Calu3 (cell line): Measurements from ENCODE around the gene SIPA1L3. TPM values are rescaled to one million over a fixed set of nuclear protein-coding genes. Genes with fewer than 3 reads are reported as not detected.

Experiments used
- BruUV-seq: library from RNA; stranded (reverse); fragments of 400-500 nt; replicated peaks from 2 replicates; lab custom pipeline; 2021; lab: Mats Ljungman, UMichigan
- CTCF ChIA-PET: fragments of 300-600 bp; sonication (Branson Sonifier 250); formaldehyde crosslinking; loops from one replicate; lab custom pipeline; 2022; ENCODE audit warnings: antibody characterized with exemption; lab: Charles Lee
- DNase-seq: peaks from one replicate; pipeline ENCODE4 v3.0.0; 2022
- H3K27ac Mint-ChIP-seq: one replicate; pipeline ENCODE4 v1.8.0; 2022; ENCODE audit warnings: mixed read lengths; ENCODE audit not compliant: unreplicated experiment
- H3K27me3 Mint-ChIP-seq: one replicate; pipeline ENCODE4 v1.8.0; 2022; ENCODE audit warnings: mixed read lengths; ENCODE audit not compliant: unreplicated experiment
- H3K36me3 Mint-ChIP-seq: one replicate; pipeline ENCODE4 v1.8.0; 2022; ENCODE audit warnings: mild to moderate bottlenecking, moderate library complexity, mixed read lengths; ENCODE audit not compliant: insufficient read depth, unreplicated experiment
- H3K4me1 Mint-ChIP-seq: one replicate; pipeline ENCODE4 v1.8.0; 2022; ENCODE audit warnings: mild to moderate bottlenecking, low read depth, mixed read lengths; ENCODE audit not compliant: unreplicated experiment
- H3K4me3 Mint-ChIP-seq: one replicate; pipeline ENCODE4 v1.8.0; 2022; ENCODE audit warnings: mild to moderate bottlenecking, low read depth, moderate library complexity, mixed read lengths; ENCODE audit not compliant: unreplicated experiment
- H3K9me3 Mint-ChIP-seq: one replicate; pipeline ENCODE4 v1.8.0; 2022; ENCODE audit warnings: low read depth, mixed read lengths; ENCODE audit not compliant: unreplicated experiment
- CTCF ChIP-seq: fragments of 200-600 bp; IDR thresholded peaks from one replicate; pipeline ENCODE4 v1.8.0; 2022; ENCODE audit warnings: antibody characterized with exemption; ENCODE audit not compliant: unreplicated experiment
- intact Hi-C: fragments of 100-400 bp; cut with micrococcal nuclease; formaldehyde crosslinking; loops from one replicate; pipeline ENCODE4 v1.10.0; 2022; ENCODE audit not compliant: unreplicated experiment
- total RNA-seq: library from RNA; stranded (reverse); gene quantifications from 2 replicates; pipeline ENCODE4 v1.2.3, GENCODE V29; 2022

The SIPA1L3 gene
- total RNA-seq, 1 experiment from 2014 or later: 127 TPM

GRCh38 chr19:38114651-38115050 lies 207.6 kb downstream of the SIPA1L3 start:
- no peaks in the 10 kb centered on the region for H3K4me1 Mint-ChIP-seq
- peaks cover 61% of the 10 kb centered on the region for H3K36me3 Mint-ChIP-seq
- CTCF ChIA-PET: interaction anchor here (0.9 kb wide), 1 partner anchor 22 kb away, joined by 3 read pairs; no protein-coding TSS in a partner anchor
- BruUV-seq: no TSS peak
- intact Hi-C loops: no loop called here
- no peaks in the 10 kb centered on the region for H3K27me3 Mint-ChIP-seq
- TF ChIP-seq CTCF: no peak
- no peak overlapping the region for H3K4me3 Mint-ChIP-seq
- no peak for DNase-seq
- no peak overlapping the region for H3K27ac Mint-ChIP-seq
- no peaks in the 10 kb centered on the region for H3K9me3 Mint-ChIP-seq

DNA sequence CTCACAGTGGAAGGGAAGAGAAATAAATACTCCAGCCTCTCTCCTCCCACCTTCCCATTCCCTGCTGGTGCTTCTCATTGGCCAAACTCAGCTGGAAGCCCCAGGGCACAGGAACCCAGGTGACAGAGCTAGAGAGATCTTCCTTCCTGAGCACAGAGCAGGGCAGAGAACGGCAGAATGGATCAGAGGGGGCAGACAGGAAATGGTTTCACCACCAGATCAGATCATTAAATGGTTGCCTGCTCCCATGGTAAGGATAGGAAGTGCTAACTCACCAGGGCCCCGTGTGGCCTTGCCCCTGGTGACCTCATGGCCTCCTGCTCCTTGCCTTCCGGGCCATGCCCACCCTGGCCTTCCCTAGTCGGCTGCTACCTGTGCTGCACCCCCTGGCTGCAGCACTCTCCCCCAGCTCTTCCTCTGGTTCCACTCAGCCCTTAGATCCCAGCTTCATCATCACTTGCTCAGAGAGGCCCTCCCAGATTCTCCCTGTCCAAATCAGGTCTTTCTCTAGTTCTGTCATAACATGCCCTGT lies 208.3 kb downstream of the SIPA1L3 start:
- intact Hi-C loops: no loop called here
- H3K4me3 Mint-ChIP-seq: no peak overlapping the region
- H3K27ac Mint-ChIP-seq: no peak overlapping the region
- no peak for DNase-seq
- H3K27me3 Mint-ChIP-seq: no peaks in the 10 kb centered on the region
- BruUV-seq: no TSS peak
- CTCF ChIA-PET: interaction anchor here (0.6 kb wide), 1 partner anchor 215 kb away, joined by 5 read pairs; no protein-coding TSS in a partner anchor
- H3K4me1 Mint-ChIP-seq: no peaks in the 10 kb centered on the region
- no peak for TF ChIP-seq CTCF
- peaks cover 67% of the 10 kb centered on the region for H3K36me3 Mint-ChIP-seq
- H3K9me3 Mint-ChIP-seq: no peaks in the 10 kb centered on the region

DNA sequence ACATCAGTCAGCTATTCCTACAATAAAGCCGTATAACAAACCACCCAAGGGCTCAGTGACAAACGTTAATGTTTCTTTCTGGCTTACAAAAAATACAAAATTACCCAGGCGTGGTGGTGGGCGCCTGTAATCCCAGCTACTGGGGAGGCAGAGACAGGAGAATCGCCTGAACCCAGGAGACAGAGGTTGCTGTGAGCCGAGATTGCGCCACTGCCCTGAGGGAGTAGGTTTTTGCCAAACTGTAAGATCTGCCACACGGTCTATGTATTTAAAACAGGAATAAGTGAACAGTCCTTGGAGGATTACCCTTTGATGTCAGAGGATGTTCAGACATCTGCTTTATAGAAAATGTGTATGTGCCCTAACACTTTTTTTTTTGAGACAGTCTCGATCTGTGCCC lies 211.2 kb downstream of the SIPA1L3 start:
- no peak for TF ChIP-seq CTCF
- peaks cover 72% of the 10 kb centered on the region for H3K36me3 Mint-ChIP-seq
- no peaks in the 10 kb centered on the region for H3K27me3 Mint-ChIP-seq
- H3K27ac Mint-ChIP-seq: no peak overlapping the region
- CTCF ChIA-PET: interaction anchor here (0.7 kb wide), 1 partner anchor 103 kb away, joined by 4 read pairs; no protein-coding TSS in a partner anchor
- no peaks in the 10 kb centered on the region for H3K4me1 Mint-ChIP-seq
- intact Hi-C loops: no loop called here
- peaks cover 4% of the 10 kb centered on the region for H3K9me3 Mint-ChIP-seq
- no peak for DNase-seq
- no TSS peak for BruUV-seq
- H3K4me3 Mint-ChIP-seq: no peak overlapping the region

- no peak for TF ChIP-seq CTCF
- Mint-ChIP-seq H3K9me3 (peaks cover 4% of the 10 kb centered on the region), H3K27ac (no peak overlapping the region), H3K4me1 (no peaks in the 10 kb centered on the region), H3K27me3 (no peaks in the 10 kb centered on the region), H3K36me3 (peaks cover 66% of the 10 kb centered on the region), H3K4me3 (no peak overlapping the region)
- BruUV-seq: TSS peak; percentile 19
- intact Hi-C loops: no loop called here
- no peak for DNase-seq
- CTCF ChIA-PET: interaction anchor here (0.6 to 0.7 kb wide), 2 partner anchors 41 to 220 kb away, joined by 3 read pairs; no protein-coding TSS in a partner anchor
Observed at GRCh38 chr19:38120471-38121025, 213.5 kb downstream of the SIPA1L3 start.
